K562 (cell line): Measurements from ENCODE around the gene ENC1.

ENCODE experiments used
- HCFC1 ChIP-seq: IDR thresholded peaks from 2 replicates; pipeline ENCODE4 v1.6.1; 2012; ENCODE audit warnings: low read depth, low read length, improper control_type of control experiment
- POLR2A ChIP-seq: fragments of 450-650 bp; conservative IDR thresholded peaks from 2 replicates; pipeline ENCODE4 v1.6.1; 2016
- RNF2 ChIP-seq: sonication (generic); IDR thresholded peaks from 2 replicates; pipeline ENCODE4 v1.6.1; 2016
- TAF1 ChIP-seq: IDR thresholded peaks from 2 replicates; pipeline ENCODE4 v1.6.1; 2011; ENCODE audit warnings: mild to moderate bottlenecking, low read length, moderate library complexity; ENCODE audit not compliant: insufficient read depth, control insufficient read depth, severe bottlenecking; ENCODE audit errors: extremely low read depth
- ZNF184 ChIP-seq: sonication (generic); formaldehyde crosslinking; IDR thresholded peaks from 2 replicates; pipeline ENCODE4 v1.5.0; 2020; ENCODE audit warnings: missing genetic modification reagents
- TF ChIP-seq, protein P1 (sequence below), 2 experiments: fragments of 450-650 bp; conservative IDR thresholded peaks; 2 replicates each; pipeline ENCODE4 v1.6.1; 2017; ENCODE audit warnings: mild to moderate bottlenecking in 2 of 2, moderate library complexity in 2 of 2

GRCh38 chr5:74629326-74629725, 11.2 kb downstream of the ENC1 start:
- TF ChIP-seq, protein P1, sequence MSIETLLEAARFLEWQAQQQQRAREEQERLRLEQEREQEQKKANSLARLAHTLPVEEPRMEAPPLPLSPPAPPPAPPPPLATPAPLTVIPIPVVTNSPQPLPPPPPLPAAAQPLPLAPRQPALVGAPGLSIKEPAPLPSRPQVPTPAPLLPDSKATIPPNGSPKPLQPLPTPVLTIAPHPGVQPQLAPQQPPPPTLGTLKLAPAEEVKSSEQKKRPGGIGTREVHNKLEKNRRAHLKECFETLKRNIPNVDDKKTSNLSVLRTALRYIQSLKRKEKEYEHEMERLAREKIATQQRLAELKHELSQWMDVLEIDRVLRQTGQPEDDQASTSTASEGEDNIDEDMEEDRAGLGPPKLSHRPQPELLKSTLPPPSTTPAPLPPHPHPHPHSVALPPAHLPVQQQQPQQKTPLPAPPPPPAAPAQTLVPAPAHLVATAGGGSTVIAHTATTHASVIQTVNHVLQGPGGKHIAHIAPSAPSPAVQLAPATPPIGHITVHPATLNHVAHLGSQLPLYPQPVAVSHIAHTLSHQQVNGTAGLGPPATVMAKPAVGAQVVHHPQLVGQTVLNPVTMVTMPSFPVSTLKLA (conservative IDR thresholded peaks at IDR 0.05), result no peak
- TF ChIP-seq ZNF184 (CRISPR knock-in tag) (no peak), POLR2A (no peak), HCFC1 (no peak), TAF1 (no peak), RNF2 (no peak)
